GM12891 (cell line): ENCODE data around the gene PLEK2.

ENCODE experiments used
- POLR2A ChIP-seq: IDR thresholded peaks from 2 replicates; pipeline ENCODE4 v1.6.1; 2011; ENCODE audit warnings: low read depth, low read length, control low read depth
- SPI1 ChIP-seq: IDR thresholded peaks from 2 replicates; pipeline ENCODE4 v1.6.1; 2011; ENCODE audit warnings: low read depth, low read length, control low read depth

DNA sequence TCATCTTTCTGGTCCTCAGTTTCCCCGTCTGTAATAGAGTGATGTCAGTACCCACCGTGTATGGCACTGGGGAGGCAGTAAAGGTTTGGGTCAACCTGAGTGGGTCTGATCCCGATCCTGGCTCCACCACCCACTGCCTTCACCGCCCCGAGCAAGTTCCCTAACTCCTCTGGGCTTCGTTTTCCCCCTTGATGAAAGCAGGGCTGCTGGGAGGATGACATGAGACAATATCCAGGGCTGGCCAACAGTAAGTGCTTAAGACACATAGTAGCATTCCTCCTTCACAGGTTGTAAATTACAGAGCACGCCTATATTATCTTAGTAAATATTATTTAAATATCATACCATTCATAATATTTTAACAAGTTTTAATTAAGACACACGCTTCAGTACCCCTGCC, 595 bp downstream of the PLEK2 start:
- TF ChIP-seq POLR2A, result no peak
- no peak for TF ChIP-seq SPI1
